GM12873 (cell line): ENCODE data around the gene ZNF280D.

Experiments used
- CTCF ChIP-seq: IDR thresholded peaks from 2 replicates; pipeline ENCODE4 v1.5.1; 2012; ENCODE audit warnings: low read depth, mild to moderate bottlenecking, moderate library complexity, low read length, control low read depth; ENCODE audit not compliant: insufficient read depth; ENCODE audit errors: missing control alignments

ZNF280D gene

GRCh38 chr15:56653787-56654186, 79.5 kb downstream of the ZNF280D start:
- TF ChIP-seq CTCF: no peak

GRCh38 chr15:56653107-56653506, 80.2 kb downstream of the ZNF280D start:
- no peak for TF ChIP-seq CTCF

GRCh38 chr15:56648311-56648710, 85.0 kb downstream of the ZNF280D start:
- no peak for TF ChIP-seq CTCF

GRCh38 chr15:56640549-56640948, 92.8 kb downstream of the ZNF280D start:
- TF ChIP-seq CTCF: no peak

DNA sequence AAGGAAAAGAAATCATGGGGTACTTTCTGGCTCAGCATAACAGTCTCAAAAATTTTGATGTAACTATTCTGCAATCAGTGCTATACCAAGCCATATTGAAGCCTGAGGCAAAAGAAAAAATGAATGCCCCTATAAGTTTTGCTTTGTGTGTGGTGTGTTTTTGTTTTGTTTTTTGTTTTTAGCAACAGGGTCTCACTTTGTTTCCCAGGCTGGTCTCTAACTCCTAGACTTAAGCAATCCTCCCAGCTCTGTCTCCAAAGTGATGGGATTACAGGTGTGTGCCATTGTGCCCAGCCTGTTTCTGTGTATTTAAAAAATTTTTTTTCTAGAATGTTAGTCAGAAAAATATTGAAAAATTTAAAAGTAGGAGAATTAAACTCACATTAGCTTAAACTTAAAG, 93.2 kb downstream of the ZNF280D start:
- no peak for TF ChIP-seq CTCF

DNA sequence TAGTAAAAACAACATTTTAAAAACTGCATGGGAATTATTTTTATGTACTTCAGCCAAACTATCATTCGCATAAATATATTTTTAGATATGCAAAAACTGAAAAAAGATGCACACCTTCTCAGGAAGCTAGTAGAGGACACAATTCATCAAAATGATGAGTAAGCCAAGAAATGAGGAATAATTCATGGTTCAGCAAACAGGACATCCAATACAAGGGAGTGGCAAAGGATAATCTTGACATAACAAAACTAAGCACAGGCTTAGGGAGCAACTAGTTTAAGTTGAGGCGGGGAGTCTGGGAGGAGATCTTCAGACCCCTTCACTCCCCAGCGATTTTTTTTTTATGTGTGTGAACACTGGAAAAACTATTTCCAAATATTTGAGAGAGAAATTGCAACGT, 93.7 kb downstream of the ZNF280D start:
- no peak for TF ChIP-seq CTCF

DNA sequence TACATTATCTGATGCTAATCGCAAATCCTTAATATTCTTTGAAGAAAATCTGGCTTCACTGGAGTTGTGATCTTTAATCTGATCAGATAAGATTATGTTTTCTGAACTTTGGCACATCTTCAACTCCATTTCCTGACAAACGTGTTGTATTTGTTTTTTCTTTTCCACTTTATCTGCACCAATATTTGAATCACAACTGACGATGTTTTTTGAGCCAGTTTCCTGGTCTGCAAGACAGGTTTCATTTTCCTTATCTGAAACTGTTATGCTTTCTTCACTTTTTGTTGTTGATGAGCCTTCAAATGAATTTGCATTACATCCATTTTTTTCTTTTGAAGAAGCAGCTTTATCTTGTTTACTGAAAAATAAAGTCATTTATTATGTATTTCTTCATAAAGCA, 101.5 kb downstream of the ZNF280D start:
- no peak for TF ChIP-seq CTCF

DNA sequence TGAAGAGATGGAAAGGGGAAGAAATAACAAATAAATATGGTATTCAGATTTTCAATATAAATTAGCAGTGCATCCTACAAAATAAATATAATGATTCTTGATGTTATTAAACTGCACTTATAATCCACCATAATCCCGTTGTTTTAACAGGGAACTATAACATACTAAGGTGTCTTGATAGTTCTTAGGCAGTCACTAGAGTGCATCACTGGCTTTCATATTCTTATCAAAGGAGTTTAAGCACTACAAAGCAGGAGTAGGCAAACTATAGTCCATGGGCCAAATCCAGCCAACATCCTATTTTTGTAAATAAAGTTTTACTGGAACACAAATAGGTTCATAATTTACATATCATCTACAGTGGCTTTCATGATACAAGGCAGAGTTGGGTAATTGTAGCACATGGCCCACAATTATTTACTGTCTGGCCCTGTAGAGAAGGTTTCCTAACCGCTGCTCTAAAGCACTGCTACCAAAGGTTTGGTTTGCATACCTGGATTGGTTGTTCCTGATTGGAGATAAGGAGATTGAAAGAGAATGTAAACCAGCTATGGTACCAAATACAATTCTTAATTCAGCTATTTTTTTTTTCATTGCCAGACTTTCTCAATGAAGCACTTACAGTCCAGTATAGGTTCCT, 104.3 kb downstream of the ZNF280D start:
- TF ChIP-seq CTCF: no peak
